Trophoblast cell (in vitro differentiated cells and primary cell): ENCODE results near the gene TCF23.
"Not testable (repeated sequence)": the region's sequence is repeated elsewhere in the genome, so short reads cannot be mapped to it uniquely, and the experiment has no call there.

Experiments
- DNase-seq, 2 donors: peaks; one replicate each; pipeline ENCODE4 v3.0.0-alpha.2; 2016
- H2AFZ ChIP-seq: 2 replicates; pipeline ENCODE4 v1.6.1; 2013; ENCODE audit warnings: low read length, moderate library complexity, mild to moderate bottlenecking; ENCODE audit not compliant: insufficient read depth, poor library complexity
- H2AK5ac ChIP-seq: 2 replicates; pipeline ENCODE4 v1.6.1; 2013; ENCODE audit warnings: mild to moderate bottlenecking, low read length
- H2BK120ac ChIP-seq: 2 replicates; pipeline ENCODE4 v1.6.1; 2013; ENCODE audit warnings: low read length, mild to moderate bottlenecking, moderate library complexity; ENCODE audit not compliant: insufficient read depth, poor library complexity
- H2BK12ac ChIP-seq: 2 replicates; pipeline ENCODE4 v1.6.1; 2013; ENCODE audit warnings: mild to moderate bottlenecking, low read length, moderate library complexity
- H2BK5ac ChIP-seq: 2 replicates; pipeline ENCODE4 v1.6.1; 2013; ENCODE audit warnings: low read length, low read depth, moderate library complexity, mild to moderate bottlenecking; ENCODE audit not compliant: poor library complexity
- H3K14ac ChIP-seq: 2 replicates; pipeline ENCODE4 v1.6.1; 2013; ENCODE audit warnings: mild to moderate bottlenecking, low read length
- H3K18ac ChIP-seq: 2 replicates; pipeline ENCODE4 v1.6.1; 2013; ENCODE audit warnings: mild to moderate bottlenecking, low read length
- H3K23ac ChIP-seq: 2 replicates; pipeline ENCODE4 v1.6.1; 2013; ENCODE audit warnings: low read length
- H3K27ac ChIP-seq: 2 replicates; pipeline ENCODE4 v1.5.1; 2013; ENCODE audit warnings: low read depth, mild to moderate bottlenecking, inconsistent platforms, low read length, moderate library complexity
- H3K27me3 ChIP-seq: 2 replicates; pipeline ENCODE4 v1.6.1; 2013; ENCODE audit warnings: inconsistent platforms, mild to moderate bottlenecking, low read length, moderate library complexity; ENCODE audit not compliant: insufficient read depth
- H3K36me3 ChIP-seq, 2 experiments: 1 replicate in 1 of 2; 2 replicates in 1 of 2; pipeline ENCODE4 v1.6.1; 2013; ENCODE audit warnings: low read length in 2 of 2, mild to moderate bottlenecking in 2 of 2, moderate library complexity in 1 of 2; ENCODE audit not compliant: insufficient read depth in 2 of 2, control insufficient read depth in 1 of 2
- H3K4ac ChIP-seq: 2 replicates; pipeline ENCODE4 v1.6.1; 2013; ENCODE audit warnings: low read depth, mild to moderate bottlenecking, low read length, moderate library complexity
- H3K4me1 ChIP-seq, 2 experiments: 1 replicate in 1 of 2; 2 replicates in 1 of 2; pipeline ENCODE4 v1.6.1; 2013; ENCODE audit warnings: low read length in 2 of 2, mild to moderate bottlenecking in 2 of 2, moderate library complexity in 1 of 2; ENCODE audit not compliant: insufficient read depth in 2 of 2, control insufficient read depth in 1 of 2
- H3K4me2 ChIP-seq: 2 replicates; pipeline ENCODE4 v1.6.1; 2013; ENCODE audit warnings: inconsistent platforms, mild to moderate bottlenecking, low read length, moderate library complexity
- H3K4me3 ChIP-seq: 2 replicates; pipeline ENCODE4 v1.5.1; 2013; ENCODE audit warnings: mild to moderate bottlenecking, low read depth, low read length, inconsistent platforms
- H3K79me1 ChIP-seq: one replicate; pipeline ENCODE4 v1.6.1; 2013; ENCODE audit warnings: low read length
- H3K79me2 ChIP-seq: 2 replicates; pipeline ENCODE4 v1.6.1; 2013; ENCODE audit warnings: low read length, mild to moderate bottlenecking; ENCODE audit not compliant: control insufficient read depth, insufficient read depth, poor library complexity
- H3K9ac ChIP-seq: 2 replicates; pipeline ENCODE4 v1.6.1; 2013; ENCODE audit warnings: mild to moderate bottlenecking, low read length
- H3K9me3 ChIP-seq: 2 replicates; pipeline ENCODE4 v1.6.1; 2013; ENCODE audit warnings: low read depth, mild to moderate bottlenecking, control low read depth, inconsistent platforms, low read length; ENCODE audit not compliant: insufficient read depth
- H4K12ac ChIP-seq: 2 replicates; pipeline ENCODE4 v1.6.1; 2013; ENCODE audit warnings: low read depth, mild to moderate bottlenecking, low read length, moderate library complexity
- H4K8ac ChIP-seq: 2 replicates; pipeline ENCODE4 v1.6.1; 2013; ENCODE audit warnings: low read depth, mild to moderate bottlenecking, low read length, moderate library complexity
- H4K91ac ChIP-seq: one replicate; pipeline ENCODE4 v1.6.1; 2013; ENCODE audit warnings: low read depth, mild to moderate bottlenecking, low read length, moderate library complexity
- WGBS: extraction: QIAGEN DNeasy Blood & Tissue Kit; methylation state at CpG from one replicate; pipeline ENCODE4 v1.1.7; 2013; ENCODE audit warnings: missing lambda C conversion rate; ENCODE audit not compliant: insufficient read length, insufficient coverage; ENCODE audit errors: extremely low coverage; 5-methylcytosine and 5-hydroxymethylcytosine counted together

The TCF23 gene

GRCh38 chr2:27119330-27119670 lies 29.5 kb upstream of the TCF23 start:
- H2BK12ac ChIP-seq, H2AFZ ChIP-seq, H2BK120ac ChIP-seq, H2BK5ac ChIP-seq, H2AK5ac ChIP-seq, H3K23ac ChIP-seq, H4K8ac ChIP-seq, H4K12ac ChIP-seq, H3K36me3 ChIP-seq, H4K91ac ChIP-seq, H3K4ac ChIP-seq, H3K4me3 ChIP-seq, H3K9me3 ChIP-seq, H3K14ac ChIP-seq, DNase-seq, H3K9ac ChIP-seq, H3K27ac ChIP-seq, H3K79me1 ChIP-seq, H3K18ac ChIP-seq, H3K4me2 ChIP-seq, H3K79me2 ChIP-seq: not testable (repeated sequence)
- no CpG with 5 or more reads among the region's 8 CpGs for WGBS
- peaks cover 47% of the 10 kb centered on the region for H3K27me3 ChIP-seq
- H3K4me1 ChIP-seq = peaks cover 7 to 14% of the 10 kb centered on the region in 2 experiments

- no peak overlapping the region for H3K23ac ChIP-seq
- H3K14ac ChIP-seq = no peak overlapping the region
- no CpG with 5 or more reads among the region's 2 CpGs for WGBS
- no peak overlapping the region for H2BK120ac ChIP-seq
- H4K91ac ChIP-seq = no peak overlapping the region
- peaks cover 6% of the 10 kb centered on the region for H3K9me3 ChIP-seq
- no peak overlapping the region for H2AK5ac ChIP-seq
- H2AFZ ChIP-seq = no peak overlapping the region
- H2BK12ac ChIP-seq = no peak overlapping the region
- H3K4me1 ChIP-seq = peaks cover 7 to 14% of the 10 kb centered on the region in 2 experiments
- no peak overlapping the region for H3K18ac ChIP-seq
- H3K9ac ChIP-seq = no peak overlapping the region
- peaks cover 47% of the 10 kb centered on the region for H3K27me3 ChIP-seq
- H3K27ac ChIP-seq = no peak overlapping the region
- H3K4me3 ChIP-seq = no peak overlapping the region
- H3K4ac ChIP-seq = no peak overlapping the region
- no peaks in the 10 kb centered on the region for H3K36me3 ChIP-seq
- no peak for DNase-seq
- no peak overlapping the region for H2BK5ac ChIP-seq
- no peaks in the 10 kb centered on the region for H3K79me2 ChIP-seq
- no peak overlapping the region for H4K8ac ChIP-seq
- H4K12ac ChIP-seq = no peak overlapping the region
- H3K4me2 ChIP-seq = no peak overlapping the region
- no peaks in the 10 kb centered on the region for H3K79me1 ChIP-seq
Observed at GRCh38 chr2:27121906-27122305, 26.9 kb upstream of the TCF23 start.

- no peak overlapping the region for H3K9ac ChIP-seq
- no peak for DNase-seq
- no peaks in the 10 kb centered on the region for H3K36me3 ChIP-seq
- H3K18ac ChIP-seq = no peak overlapping the region
- H2BK120ac ChIP-seq = no peak overlapping the region
- no peak overlapping the region for H3K4me2 ChIP-seq
- no peak overlapping the region for H3K4me3 ChIP-seq
- H4K8ac ChIP-seq = no peak overlapping the region
- no peak overlapping the region for H3K27ac ChIP-seq
- H2AK5ac ChIP-seq = no peak overlapping the region
- H2AFZ ChIP-seq = no peak overlapping the region
- H4K91ac ChIP-seq = no peak overlapping the region
- no peak overlapping the region for H3K4ac ChIP-seq
- H2BK12ac ChIP-seq = no peak overlapping the region
- peaks cover 45% of the 10 kb centered on the region for H3K27me3 ChIP-seq
- H3K9me3 ChIP-seq = peaks cover 6% of the 10 kb centered on the region
- H3K79me2 ChIP-seq = no peaks in the 10 kb centered on the region
- H4K12ac ChIP-seq = no peak overlapping the region
- H3K14ac ChIP-seq = no peak overlapping the region
- peaks cover 7 to 14% of the 10 kb centered on the region in 2 experiments for H3K4me1 ChIP-seq
- no peak overlapping the region for H2BK5ac ChIP-seq
- no peak overlapping the region for H3K23ac ChIP-seq
- H3K79me1 ChIP-seq = no peaks in the 10 kb centered on the region
- WGBS = no CpG with 5 or more reads among the region's 7 CpGs
Observed at GRCh38 chr2:27122791-27123190, 26.0 kb upstream of the TCF23 start.

- no peak within 1 kb of the TSS for H3K14ac ChIP-seq
- H2BK5ac ChIP-seq = no peak within 1 kb of the TSS
- peaks cover 5 to 12% of the 10 kb centered on the region in 2 experiments for H3K4me1 ChIP-seq
- no peak within 1 kb of the TSS for H2BK12ac ChIP-seq
- no peak within 1 kb of the TSS for H3K9ac ChIP-seq
- no peaks in the 10 kb centered on the region for H3K79me1 ChIP-seq
- no peaks in the 10 kb centered on the region for H3K36me3 ChIP-seq
- H3K27ac ChIP-seq = no peak within 1 kb of the TSS
- peaks cover 37% of the 10 kb centered on the region for H3K27me3 ChIP-seq
- no peak within 1 kb of the TSS for H2BK120ac ChIP-seq
- DNase-seq = peak; percentile 24 to 48
- H3K18ac ChIP-seq = no peak within 1 kb of the TSS
- H3K4me3 ChIP-seq = peak within 1 kb of the TSS; percentile 66
- H4K91ac ChIP-seq = no peak within 1 kb of the TSS
- H3K4ac ChIP-seq = no peak within 1 kb of the TSS
- peak within 1 kb of the TSS; percentile 78 for H3K4me2 ChIP-seq
- peak within 1 kb of the TSS; percentile 2 for H2AFZ ChIP-seq
- no CpG with 5 or more reads among the region's 47 CpGs for WGBS
- no peak within 1 kb of the TSS for H3K23ac ChIP-seq
- H2AK5ac ChIP-seq = no peak within 1 kb of the TSS
- peaks cover 6% of the 10 kb centered on the region for H3K9me3 ChIP-seq
- H4K8ac ChIP-seq = peak within 1 kb of the TSS; percentile 23
- H4K12ac ChIP-seq = no peak within 1 kb of the TSS
- no peaks in the 10 kb centered on the region for H3K79me2 ChIP-seq
Observed at GRCh38 chr2:27123302-27124150, 25.3 kb upstream of the TCF23 start, which contains the start of gene ABHD1. TSS of gene ABHD1 (plus strand) at chr2:27123815. CDS start at chr2:27123949, 134 bp downstream.
